Mesenchymal stem cell (in vitro differentiated cells and primary cell): ENCODE results near the gene GJD3.

Experiments used
- DNase-seq: peaks from one replicate; pipeline ENCODE4 v3.0.0-alpha.2; 2013
- H2AFZ ChIP-seq: one replicate; pipeline ENCODE4 v1.6.1; 2013; ENCODE audit warnings: low read depth, mild to moderate bottlenecking, control low read depth, inconsistent platforms, low read length, moderate library complexity
- H2AK5ac ChIP-seq: 2 replicates; pipeline ENCODE4 v1.6.1; 2013; ENCODE audit warnings: low read length, moderate library complexity, mild to moderate bottlenecking, inconsistent platforms; ENCODE audit not compliant: severe bottlenecking
- H2BK120ac ChIP-seq: one replicate; pipeline ENCODE4 v1.6.1; 2013; ENCODE audit warnings: low read depth, mild to moderate bottlenecking, inconsistent platforms, low read length, moderate library complexity
- H2BK12ac ChIP-seq, 2 experiments: one replicate each; pipeline ENCODE4 v1.6.1; 2013; ENCODE audit warnings: inconsistent platforms in 2 of 2, low read length in 2 of 2, mild to moderate bottlenecking in 2 of 2, moderate library complexity in 2 of 2, control low read depth in 1 of 2
- H2BK15ac ChIP-seq: one replicate; pipeline ENCODE4 v1.6.1; 2013; ENCODE audit warnings: mild to moderate bottlenecking, low read depth, inconsistent platforms; ENCODE audit not compliant: poor library complexity, severe bottlenecking
- H2BK5ac ChIP-seq: 2 replicates; pipeline ENCODE4 v1.6.1; 2013; ENCODE audit warnings: low read depth, mild to moderate bottlenecking, low read length, control low read depth, inconsistent platforms; ENCODE audit not compliant: poor library complexity, severe bottlenecking
- H3K14ac ChIP-seq, 2 experiments: one replicate each; pipeline ENCODE4 v1.6.1; 2013; ENCODE audit warnings: inconsistent platforms in 2 of 2, low read length in 2 of 2, control low read depth in 1 of 2, mild to moderate bottlenecking in 1 of 2, moderate library complexity in 1 of 2
- H3K18ac ChIP-seq, 2 experiments: one replicate each; pipeline ENCODE4 v1.6.1; 2013; ENCODE audit warnings: inconsistent platforms in 2 of 2, low read length in 2 of 2, control low read depth in 1 of 2, low read depth in 1 of 2, mild to moderate bottlenecking in 1 of 2
- H3K23ac ChIP-seq, 2 experiments: one replicate each; pipeline ENCODE4 v1.6.1; 2013; ENCODE audit warnings: inconsistent platforms in 2 of 2, low read length in 2 of 2, mild to moderate bottlenecking in 2 of 2, moderate library complexity in 2 of 2, control low read depth in 1 of 2
- H3K27ac ChIP-seq: 2 replicates; pipeline ENCODE4 v1.5.1; 2013; ENCODE audit warnings: mild to moderate bottlenecking, moderate library complexity, low read length, control low read depth, inconsistent platforms; ENCODE audit not compliant: poor library complexity, severe bottlenecking
- H3K27me3 ChIP-seq, 2 experiments: 2 replicates each; pipeline versions ENCODE4 v1.6.1 to v1.7.0; 2013; ENCODE audit warnings: low read length in 2 of 2, mild to moderate bottlenecking in 2 of 2, moderate library complexity in 2 of 2, control low read depth in 1 of 2, inconsistent platforms in 1 of 2; ENCODE audit not compliant: control insufficient read depth in 1 of 2, insufficient read depth in 1 of 2
- H3K36me3 ChIP-seq, 2 experiments: 2 replicates each; pipeline versions ENCODE4 v1.6.1 to v1.7.0; 2013; ENCODE audit warnings: low read length in 2 of 2, control low read depth in 1 of 2, inconsistent platforms in 1 of 2, low read depth in 1 of 2, mild to moderate bottlenecking in 1 of 2; ENCODE audit not compliant: insufficient read depth in 2 of 2, control insufficient read depth in 1 of 2
- H3K4ac ChIP-seq, 2 experiments: one replicate each; pipeline ENCODE4 v1.6.1; 2013; ENCODE audit warnings: inconsistent platforms in 2 of 2, low read length in 2 of 2, mild to moderate bottlenecking in 2 of 2, moderate library complexity in 2 of 2, control low read depth in 1 of 2, low read depth in 1 of 2
- H3K4me1 ChIP-seq: 2 replicates; pipeline ENCODE4 v1.6.1; 2013; ENCODE audit warnings: low read depth, low read length, control low read depth; ENCODE audit not compliant: control insufficient read depth, insufficient read depth
- H3K4me2 ChIP-seq: 2 replicates; pipeline ENCODE4 v1.6.1; 2013; ENCODE audit warnings: low read length, mild to moderate bottlenecking, inconsistent platforms; ENCODE audit not compliant: poor library complexity, severe bottlenecking
- H3K4me3 ChIP-seq, 2 experiments: 2 replicates each; pipeline versions ENCODE4 v1.5.1 to v1.7.0; 2013; ENCODE audit warnings: low read length in 2 of 2, mild to moderate bottlenecking in 2 of 2, control low read depth in 1 of 2, low read depth in 1 of 2; ENCODE audit not compliant: insufficient read depth in 1 of 2
- H3K79me1 ChIP-seq: replicated peaks from 2 replicates; pipeline ENCODE4 v1.6.1; 2013; ENCODE audit warnings: mild to moderate bottlenecking, control low read depth, low read length, inconsistent platforms; ENCODE audit not compliant: poor library complexity, severe bottlenecking
- H3K9ac ChIP-seq: 2 replicates; pipeline ENCODE4 v1.7.0; 2013; ENCODE audit warnings: mild to moderate bottlenecking, low read length, moderate library complexity
- H3K9me3 ChIP-seq: 2 replicates; pipeline ENCODE4 v1.7.0; 2013; ENCODE audit warnings: mild to moderate bottlenecking, low read length; ENCODE audit not compliant: control insufficient read depth
- H4K8ac ChIP-seq: one replicate; pipeline ENCODE4 v1.6.1; 2013; ENCODE audit warnings: inconsistent platforms, mild to moderate bottlenecking, low read length, moderate library complexity
- H4K91ac ChIP-seq: one replicate; pipeline ENCODE4 v1.6.1; 2013; ENCODE audit warnings: mild to moderate bottlenecking, low read length, inconsistent platforms
- WGBS: methylation state at CpG from one replicate; pipeline ENCODE4 v1.1.7; 2013; ENCODE audit warnings: mixed read lengths; 5-methylcytosine and 5-hydroxymethylcytosine counted together

GJD3 gene

DNA sequence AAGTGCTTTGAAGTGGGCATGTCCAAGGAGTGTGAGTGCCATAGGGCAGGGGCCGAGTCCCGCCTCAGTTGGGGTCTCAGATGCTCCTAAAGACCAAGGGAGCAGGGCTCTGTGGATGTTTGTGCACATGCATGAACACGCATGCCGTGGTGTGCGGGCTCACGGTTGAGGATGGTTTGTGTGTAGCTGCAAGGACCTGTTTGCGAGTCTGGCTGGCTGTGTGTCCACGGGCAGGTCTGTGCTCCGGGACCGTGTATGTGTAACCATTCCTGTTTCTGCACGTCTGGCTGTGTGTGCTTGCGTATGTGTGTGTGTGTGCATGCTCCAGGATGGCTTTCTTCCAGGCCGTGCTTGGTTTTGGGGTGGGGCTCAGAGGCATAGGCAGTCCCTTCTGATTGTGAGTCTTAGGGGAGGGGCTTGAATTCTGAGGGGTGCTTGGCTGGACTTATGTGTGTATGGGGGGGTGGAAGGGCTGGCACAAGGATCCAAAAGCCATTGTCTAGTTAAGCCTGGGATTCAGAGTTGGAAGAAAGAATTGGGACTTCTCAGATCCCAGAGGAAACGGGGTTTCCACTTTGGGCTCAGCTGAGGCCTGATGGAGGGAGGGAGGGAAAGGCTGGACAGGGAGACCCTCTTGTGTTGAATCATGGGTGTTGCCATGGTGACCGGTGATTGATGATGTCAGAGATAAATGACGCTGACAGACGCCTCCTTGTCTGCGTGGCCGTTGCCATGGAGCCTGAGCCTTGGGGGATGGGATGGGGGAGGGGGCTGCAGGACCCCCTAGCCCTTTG, 14.4 kb downstream of the GJD3 start:
- peak overlapping the region in 1 of 2 experiments; percentile 24 for H2BK12ac ChIP-seq
- H3K18ac ChIP-seq: peak overlapping the region; percentile 3 to 68
- H2AFZ ChIP-seq: no peak overlapping the region
- peak overlapping the region; percentile 38 for H3K9ac ChIP-seq
- H2BK15ac ChIP-seq: no peak overlapping the region
- H2BK5ac ChIP-seq: no peak overlapping the region
- no peak overlapping the region for H2BK120ac ChIP-seq
- peak overlapping the region; percentile 27 for H4K8ac ChIP-seq
- peaks cover 45% of the 10 kb centered on the region for H3K4me1 ChIP-seq
- H3K4me3 ChIP-seq: no peak overlapping the region
- no peaks in the 10 kb centered on the region for H3K27me3 ChIP-seq
- H3K36me3 ChIP-seq: peaks cover 55 to 78% of the 10 kb centered on the region in 2 experiments
- H3K4ac ChIP-seq: no peak overlapping the region
- no peaks in the 10 kb centered on the region for H3K9me3 ChIP-seq
- peaks cover 46% of the 10 kb centered on the region for H3K79me1 ChIP-seq
- no peak overlapping the region for H3K23ac ChIP-seq
- DNase-seq: peak; percentile 77
- H3K4me2 ChIP-seq: no peak overlapping the region
- H4K91ac ChIP-seq: no peak overlapping the region
- peak overlapping the region in 1 of 2 experiments; percentile 82 for H3K14ac ChIP-seq
- H2AK5ac ChIP-seq: no peak overlapping the region
- no peak overlapping the region for H3K27ac ChIP-seq
- 58% methylated on average over 19 of the region's 19 CpGs for WGBS

- peaks cover 51% of the 10 kb centered on the region for H3K4me1 ChIP-seq
- H3K79me1 ChIP-seq: peaks cover 49% of the 10 kb centered on the region
- H3K36me3 ChIP-seq: peaks cover 51 to 72% of the 10 kb centered on the region in 2 experiments
- H3K4ac ChIP-seq: no peak overlapping the region
- no peak overlapping the region for H3K4me2 ChIP-seq
- no peak overlapping the region for H3K23ac ChIP-seq
- peak overlapping the region in 1 of 2 experiments; percentile 24 for H2BK12ac ChIP-seq
- H3K27ac ChIP-seq: no peak overlapping the region
- 88% methylated on average over 10 of the region's 10 CpGs for WGBS
- H2AFZ ChIP-seq: no peak overlapping the region
- H3K14ac ChIP-seq: peak overlapping the region in 1 of 2 experiments; percentile 82
- DNase-seq: no peak
- H2BK5ac ChIP-seq: no peak overlapping the region
- H3K27me3 ChIP-seq: no peaks in the 10 kb centered on the region
- no peak overlapping the region for H2BK15ac ChIP-seq
- H4K91ac ChIP-seq: no peak overlapping the region
- H4K8ac ChIP-seq: no peak overlapping the region
- no peak overlapping the region for H3K4me3 ChIP-seq
- peak overlapping the region in 1 of 2 experiments; percentile 63 for H3K18ac ChIP-seq
- H2AK5ac ChIP-seq: no peak overlapping the region
- peak overlapping the region; percentile 12 for H3K9ac ChIP-seq
- no peaks in the 10 kb centered on the region for H3K9me3 ChIP-seq
- no peak overlapping the region for H2BK120ac ChIP-seq
Measured at GRCh38 chr17:40349477-40349894, 15.1 kb downstream of the GJD3 start.

GRCh38 chr17:40348562-40349476, 15.7 kb downstream of the GJD3 start:
- peaks cover 58% of the 10 kb centered on the region for H3K4me1 ChIP-seq
- no peak overlapping the region for H3K4me2 ChIP-seq
- no peak overlapping the region for H3K14ac ChIP-seq
- no peaks in the 10 kb centered on the region for H3K9me3 ChIP-seq
- H3K23ac ChIP-seq: no peak overlapping the region
- H4K8ac ChIP-seq: no peak overlapping the region
- no peak overlapping the region for H3K27ac ChIP-seq
- no peak overlapping the region for H2AFZ ChIP-seq
- peak overlapping the region; percentile 6 for H4K91ac ChIP-seq
- no peak overlapping the region for H2BK120ac ChIP-seq
- no peak overlapping the region for H2BK5ac ChIP-seq
- H2BK15ac ChIP-seq: no peak overlapping the region
- H3K4me3 ChIP-seq: no peak overlapping the region
- peak overlapping the region in 1 of 2 experiments; percentile 76 for H3K18ac ChIP-seq
- 93% methylated on average over 17 of the region's 17 CpGs for whole genome bisulfite sequencing
- H2BK12ac ChIP-seq: peak overlapping the region in 1 of 2 experiments; percentile 25
- no peaks in the 10 kb centered on the region for H3K27me3 ChIP-seq
- peak overlapping the region; percentile 43 for H3K9ac ChIP-seq
- H3K36me3 ChIP-seq: peaks cover 45 to 66% of the 10 kb centered on the region in 2 experiments
- peak overlapping the region; percentile 5 to 40 for H3K4ac ChIP-seq
- H2AK5ac ChIP-seq: no peak overlapping the region
- peaks cover 52% of the 10 kb centered on the region for H3K79me1 ChIP-seq
- DNase-seq: no peak

DNA sequence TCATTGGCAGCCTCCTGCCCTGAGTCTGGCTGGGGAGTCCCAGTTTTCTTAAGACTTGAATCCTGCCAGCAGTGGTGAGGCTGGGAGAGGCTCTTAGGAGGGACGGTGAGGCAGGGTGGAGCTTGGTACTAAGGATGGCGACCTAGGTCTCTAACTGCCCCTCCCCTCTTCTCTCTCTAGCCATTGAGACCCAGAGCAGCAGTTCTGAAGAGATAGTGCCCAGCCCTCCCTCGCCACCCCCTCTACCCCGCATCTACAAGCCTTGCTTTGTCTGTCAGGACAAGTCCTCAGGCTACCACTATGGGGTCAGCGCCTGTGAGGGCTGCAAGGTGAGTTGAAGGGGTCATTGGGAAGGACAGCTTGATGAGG, 16.4 kb downstream of the GJD3 start:
- H2AK5ac ChIP-seq: no peak overlapping the region
- H4K8ac ChIP-seq: no peak overlapping the region
- H4K91ac ChIP-seq: peak overlapping the region; percentile 45
- H3K4me2 ChIP-seq: no peak overlapping the region
- H3K9ac ChIP-seq: peak overlapping the region; percentile 43
- peak overlapping the region; percentile 7 to 15 for H2BK12ac ChIP-seq
- no peaks in the 10 kb centered on the region for H3K9me3 ChIP-seq
- H3K36me3 ChIP-seq: peaks cover 38 to 61% of the 10 kb centered on the region in 2 experiments
- no peaks in the 10 kb centered on the region for H3K27me3 ChIP-seq
- peaks cover 64% of the 10 kb centered on the region for H3K4me1 ChIP-seq
- H3K27ac ChIP-seq: no peak overlapping the region
- H3K14ac ChIP-seq: peak overlapping the region in 1 of 2 experiments; percentile 26
- peak overlapping the region in 1 of 2 experiments; percentile 15 for H3K4ac ChIP-seq
- H3K18ac ChIP-seq: peak overlapping the region; percentile 68 to 76
- DNase-seq: no peak
- no peak overlapping the region for H2BK15ac ChIP-seq
- WGBS: 86% methylated on average over 2 of the region's 5 CpGs
- H2BK5ac ChIP-seq: no peak overlapping the region
- no peak overlapping the region for H3K23ac ChIP-seq
- peak overlapping the region; percentile 36 for H2BK120ac ChIP-seq
- peaks cover 53% of the 10 kb centered on the region for H3K79me1 ChIP-seq
- peak overlapping the region in 1 of 2 experiments; percentile 2 for H3K4me3 ChIP-seq
- no peak overlapping the region for H2AFZ ChIP-seq
